GM19023 (cell line): Measurements from ENCODE around the gene ORC5.
"Not testable (repeated sequence)": the region's sequence is repeated elsewhere in the genome, so short reads cannot be mapped to it uniquely, and the experiment has no call there.

ENCODE experiments used
- ATAC-seq: cut with Tn5 transposase; IDR thresholded peaks from one replicate; pipeline ENCODE4 v1.9.1; 2021; ENCODE audit warnings: mild to moderate bottlenecking, moderate library complexity; ENCODE audit not compliant: unreplicated experiment

The ORC5 gene

GRCh38 chr7:104192434-104192833 lies 15.4 kb downstream of the ORC5 start:
- ATAC-seq = no peak

- ATAC-seq = no peak
Observed at GRCh38 chr7:104185346-104185745, 22.5 kb downstream of the ORC5 start.

- no peak for ATAC-seq
Observed at GRCh38 chr7:104179178-104179577, 28.6 kb downstream of the ORC5 start.

- not testable (repeated sequence) for ATAC-seq
Observed at GRCh38 chr7:104177565-104178083, 30.2 kb downstream of the ORC5 start.

- no peak for ATAC-seq
Observed at GRCh38 chr7:104176332-104176731, 31.5 kb downstream of the ORC5 start.

- ATAC-seq = no peak
Observed at GRCh38 chr7:104175361-104175984, 32.3 kb downstream of the ORC5 start.

- ATAC-seq = no peak
Observed at GRCh38 chr7:104174798-104175197, 33.0 kb downstream of the ORC5 start.

- ATAC-seq = no peak
Observed at GRCh38 chr7:104162081-104162480, 45.7 kb downstream of the ORC5 start.

GRCh38 chr7:104161244-104161643 lies 46.6 kb downstream of the ORC5 start:
- no peak for ATAC-seq

GRCh38 chr7:104160375-104160774 lies 47.4 kb downstream of the ORC5 start:
- no peak for ATAC-seq

- no peak for ATAC-seq
Observed at GRCh38 chr7:104156842-104157277, 51.0 kb downstream of the ORC5 start.

GRCh38 chr7:104153287-104153686 lies 54.5 kb downstream of the ORC5 start:
- ATAC-seq = no peak

- no peak for ATAC-seq
Observed at GRCh38 chr7:104152468-104152867, 55.3 kb downstream of the ORC5 start.

- no peak for ATAC-seq
Observed at GRCh38 chr7:104150470-104150869, 57.3 kb downstream of the ORC5 start.

- no peak for ATAC-seq
Observed at GRCh38 chr7:104149822-104150221, 58.0 kb downstream of the ORC5 start.

- no peak for ATAC-seq
Observed at GRCh38 chr7:104142147-104142546, 65.7 kb downstream of the ORC5 start.

GRCh38 chr7:104137971-104138370 lies 69.8 kb downstream of the ORC5 start:
- no peak for ATAC-seq

GRCh38 chr7:104137511-104137910 lies 70.3 kb downstream of the ORC5 start:
- no peak for ATAC-seq

GRCh38 chr7:104136981-104137380 lies 70.8 kb downstream of the ORC5 start:
- no peak for ATAC-seq

- ATAC-seq = no peak
Observed at GRCh38 chr7:104136561-104136960, 71.3 kb downstream of the ORC5 start.

- ATAC-seq = no peak
Observed at GRCh38 chr7:104135760-104136558, 71.9 kb downstream of the ORC5 start.

GRCh38 chr7:104133238-104133637 lies 74.6 kb downstream of the ORC5 start:
- ATAC-seq = no peak
